GM21576 (cell line): ENCODE measurements around the gene ZNF175.
"Not testable (repeated sequence)": the region's sequence is repeated elsewhere in the genome, so short reads cannot be mapped to it uniquely, and the experiment has no call there.

Experiments
- ATAC-seq: cut with Tn5 transposase; IDR thresholded peaks from one replicate; pipeline ENCODE4 v1.9.1; 2021; ENCODE audit warnings: mild to moderate bottlenecking, moderate library complexity; ENCODE audit not compliant: unreplicated experiment

The ZNF175 gene

GRCh38 chr19:51626675-51627074 lies 55.6 kb downstream of the ZNF175 start:
- no peak for ATAC-seq

GRCh38 chr19:51627491-51628138 lies 56.5 kb downstream of the ZNF175 start:
- ATAC-seq: no peak

GRCh38 chr19:51628153-51628939 lies 57.3 kb downstream of the ZNF175 start:
- ATAC-seq: no peak

GRCh38 chr19:51630315-51630714 lies 59.2 kb downstream of the ZNF175 start, which contains the start of gene SIGLEC5:
TSS of gene SIGLEC5 (minus strand) at chr19:51630401. CDS start at chr19:51630335, 66 bp downstream.
- ATAC-seq: not testable (repeated sequence)

GRCh38 chr19:51632126-51632525 lies 61.0 kb downstream of the ZNF175 start:
- ATAC-seq: no peak

GRCh38 chr19:51637362-51637978 lies 66.4 kb downstream of the ZNF175 start:
- ATAC-seq: no peak

- no peak for ATAC-seq
Measured at GRCh38 chr19:51639916-51640315, 68.8 kb downstream of the ZNF175 start.

GRCh38 chr19:51640386-51640785 lies 69.3 kb downstream of the ZNF175 start:
- no peak for ATAC-seq

- ATAC-seq: no peak
Measured at GRCh38 chr19:51641648-51642047, 70.6 kb downstream of the ZNF175 start.
